HepG2 (cell line): ENCODE results near the gene AAMP. TPM values are rescaled to one million over a fixed set of nuclear protein-coding genes. Genes with fewer than 3 reads are reported as not detected.
A peak's percentile ranks its signal among the peaks of the same experiment; 100 is the strongest.

Source experiments
- ATAC-seq: fragments of 200-7000 bp; cut with Tn5 transposase; 3 replicates; pipeline ENCODE4 v1.9.1; 2020; ENCODE audit warnings: mild to moderate bottlenecking, moderate library complexity
- BruUV-seq: library from RNA; stranded (reverse); fragments of 400-500 nt; replicated peaks from 2 replicates; lab custom pipeline; 2021; lab: Mats Ljungman, UMichigan
- CTCF ChIA-PET: fragments of 300-600 bp; formaldehyde crosslinking; extraction: SDS; loops from one replicate; lab custom pipeline; 2021; ENCODE audit warnings: low total read pairs, inconsistent platforms, low intra/inter-chr PET ratio; lab: Yijun Ruan, JAX
- POLR2A ChIA-PET: fragments of 350-600 bp; sonication (Branson Sonifier 250); formaldehyde crosslinking; loops from one replicate; lab custom pipeline; 2020; ENCODE audit warnings: antibody characterized with exemption, inconsistent platforms; lab: Yijun Ruan, JAX
- DNase-seq: peaks from one replicate; pipeline ENCODE4 v3.0.0-alpha.2; 2015; ENCODE audit warnings: low spot score
- FAIRE-seq: peaks from 3 replicates; lab custom pipeline; 2011; peaks lifted over from hg19 to GRCh38; lab: Jason Lieb, UNC
- H2AFZ ChIP-seq: one replicate; pipeline ENCODE4 v1.6.1; 2011; ENCODE audit warnings: low read length, inconsistent platforms
- H3K27ac ChIP-seq: fragments of 300-600 bp; 3 replicates; pipeline ENCODE4 v1.8.0; 2011; ENCODE audit warnings: mixed run types, mild to moderate bottlenecking, mixed read lengths, low read length, inconsistent platforms; ENCODE audit not compliant: insufficient read depth; ENCODE audit errors: extremely low read length
- H3K27me3 ChIP-seq, 2 experiments: fragments of 200-600 bp in 1 of 2; 2 replicates in 1 of 2; 3 replicates in 1 of 2; pipeline versions ENCODE4 v1.6.0 to v1.8.0; 2011; ENCODE audit warnings: low read length in 2 of 2, mild to moderate bottlenecking in 2 of 2, moderate library complexity in 2 of 2, inconsistent platforms in 1 of 2; ENCODE audit not compliant: insufficient read depth in 2 of 2, control insufficient read depth in 1 of 2
- H3K36me3 ChIP-seq, 2 experiments: fragments of 200-600 bp in 1 of 2; replicated peaks in 1 of 2; 2 replicates in 1 of 2; 3 replicates in 1 of 2; pipeline versions ENCODE4 v1.5.1 to v1.8.0; 2011; ENCODE audit warnings: low read length in 2 of 2, inconsistent platforms in 1 of 2; ENCODE audit not compliant: insufficient read depth in 2 of 2, control insufficient read depth in 1 of 2
- H3K4me1 ChIP-seq: 2 replicates; pipeline ENCODE4 v1.5.1; 2012; ENCODE audit warnings: low read length, inconsistent platforms; ENCODE audit not compliant: insufficient read depth
- H3K4me2 ChIP-seq: 2 replicates; pipeline ENCODE4 v1.6.0; 2011; ENCODE audit warnings: low read depth, low read length, inconsistent platforms
- H3K4me3 ChIP-seq, 3 experiments: fragments of 200-600 bp in 1 of 3; sonication (generic), shearing (Covaris generic) in 1 of 3; replicated peaks in 1 of 3; 2 replicates each; pipeline ENCODE4 v1.5.1; 2011 to 2016; ENCODE audit warnings: low read length in 3 of 3, inconsistent platforms in 2 of 3, low read depth in 2 of 3, mild to moderate bottlenecking in 2 of 3, control low read depth in 1 of 3, mixed read lengths in 1 of 3; ENCODE audit not compliant: insufficient read depth in 1 of 3
- H3K79me2 ChIP-seq: one replicate; pipeline ENCODE4 v1.6.1; 2011; ENCODE audit warnings: low read length, inconsistent platforms; ENCODE audit not compliant: insufficient read depth
- H3K9ac ChIP-seq: 2 replicates; pipeline ENCODE4 v1.6.0; 2011; ENCODE audit warnings: mild to moderate bottlenecking, low read depth, low read length, inconsistent platforms; ENCODE audit not compliant: insufficient read depth
- H3K9me3 ChIP-seq: 2 replicates; pipeline ENCODE4 v1.5.1; 2012; ENCODE audit warnings: mild to moderate bottlenecking, low read length
- H4K20me1 ChIP-seq: 2 replicates; pipeline ENCODE4 v1.6.0; 2011; ENCODE audit warnings: inconsistent platforms, mild to moderate bottlenecking, low read length, moderate library complexity; ENCODE audit not compliant: insufficient read depth
- BRCA1 ChIP-seq: sonication (generic); formaldehyde crosslinking; IDR thresholded peaks from 2 replicates; pipeline ENCODE4 v1.4.0; 2020; ENCODE audit warnings: missing genetic modification reagents
- FOXJ3 ChIP-seq: sonication (generic); formaldehyde crosslinking; IDR thresholded peaks from 2 replicates; pipeline ENCODE4 v1.4.0; 2020; ENCODE audit warnings: missing genetic modification reagents, mild to moderate bottlenecking, borderline replicate concordance
- HINFP ChIP-seq: sonication (generic); formaldehyde crosslinking; IDR thresholded peaks from 2 replicates; pipeline ENCODE4 v1.4.0; 2020; ENCODE audit warnings: low read depth, mild to moderate bottlenecking, missing genetic modification reagents
- HMG20B ChIP-seq: conservative IDR thresholded peaks from 2 replicates; pipeline ENCODE4 v1.6.1; 2016; ENCODE audit warnings: missing genetic modification reagents, missing compliant biosample characterization
- JUNB ChIP-seq: sonication (generic); formaldehyde crosslinking; IDR thresholded peaks from 2 replicates; pipeline ENCODE4 v1.8.0; 2022; ENCODE audit warnings: missing genetic modification reagents, mild to moderate bottlenecking, borderline replicate concordance
- KLF6 ChIP-seq: IDR thresholded peaks from 2 replicates; pipeline ENCODE4 v1.8.0; 2016; ENCODE audit warnings: missing biosample characterization, missing genetic modification reagents
- MED8 ChIP-seq: sonication (generic); formaldehyde crosslinking; IDR thresholded peaks from 2 replicates; pipeline ENCODE4 v1.8.1; 2023; ENCODE audit warnings: mild to moderate bottlenecking, missing genetic modification reagents; ENCODE audit not compliant: insufficient replicate concordance
- NCOR1 ChIP-seq: fragments of 200-600 bp; sonication (generic); IDR thresholded peaks from 2 replicates; pipeline ENCODE4 v1.7.0; 2017; ENCODE audit warnings: antibody characterized with exemption, low read length, borderline replicate concordance
- PAF1 ChIP-seq: IDR thresholded peaks from 2 replicates; pipeline ENCODE4 v1.6.1; 2016; ENCODE audit warnings: missing genetic modification reagents, missing compliant biosample characterization
- RFXAP ChIP-seq: sonication (generic); formaldehyde crosslinking; IDR thresholded peaks from 2 replicates; pipeline ENCODE4 v1.4.0; 2020; ENCODE audit warnings: missing genetic modification reagents, borderline replicate concordance
- SKIL ChIP-seq: sonication (generic); formaldehyde crosslinking; IDR thresholded peaks from 2 replicates; pipeline ENCODE4 v1.8.0; 2022; ENCODE audit warnings: missing genetic modification reagents, mild to moderate bottlenecking, moderate library complexity, borderline replicate concordance
- ZBTB20 ChIP-seq: sonication (generic); formaldehyde crosslinking; IDR thresholded peaks from 2 replicates; pipeline ENCODE4 v1.8.1; 2023; ENCODE audit warnings: missing genetic modification reagents, low read depth, mild to moderate bottlenecking, borderline replicate concordance
- ZFX ChIP-seq: sonication (generic); formaldehyde crosslinking; IDR thresholded peaks from 2 replicates; pipeline ENCODE4 v1.4.0; 2020; ENCODE audit warnings: mild to moderate bottlenecking, low read depth, missing genetic modification reagents, moderate library complexity
- ZNF24 ChIP-seq: fragments of 450-650 bp; IDR thresholded peaks from 2 replicates; pipeline ENCODE4 v1.6.1; 2017; ENCODE audit warnings: antibody characterized with exemption, mild to moderate bottlenecking
- ZNF44 ChIP-seq: sonication (generic); formaldehyde crosslinking; IDR thresholded peaks from 2 replicates; pipeline ENCODE4 v1.5.1; 2020; ENCODE audit warnings: mild to moderate bottlenecking, missing genetic modification reagents
- ZNF557 ChIP-seq: sonication (generic); formaldehyde crosslinking; IDR thresholded peaks from 2 replicates; pipeline ENCODE4 v1.4.0; 2020; ENCODE audit warnings: missing genetic modification reagents
- ZNF639 ChIP-seq: conservative IDR thresholded peaks from 2 replicates; pipeline ENCODE4 v1.6.1; 2018; ENCODE audit warnings: missing genetic modification reagents
- WGBS: methylation state at CpG from one replicate; pipeline ENCODE4 v1.1.6; 2017; ENCODE audit warnings: low lambda C conversion rate; 5-methylcytosine and 5-hydroxymethylcytosine counted together
- in situ Hi-C: cut with HindIII; loops from 2 replicates; pipeline ENCODE4 v1.10.0; 2017; ENCODE audit warnings: low pct_unique_long_range_greater_than_20kb; ENCODE audit not compliant: extremely low pct_ligation_motif_present
- intact Hi-C: fragments of 100-400 bp; cut with micrococcal nuclease; formaldehyde crosslinking; loops from one replicate; pipeline ENCODE4 v1.10.0; 2022; ENCODE audit not compliant: unreplicated experiment
- polyA plus RNA-seq, 8 experiments: library from polyadenylated mRNA; depleted of rRNA in 3 of 8; stranded (reverse) in 7 of 8; unstranded in 1 of 8; fragments of >200 nt; fragmentation: Illumina TruSeq in 4 of 8; extraction: Trizol in 4 of 8; gene quantifications; 2 replicates each; pipeline versions ENCODE4 v1.2.1 to v1.2.3, GENCODE V29; 2011 to 2016; ENCODE audit warnings: low read depth in 4 of 8, missing spikeins in 1 of 8, mixed read lengths in 1 of 8; ENCODE audit not compliant: insufficient read depth in 1 of 8
- total RNA-seq, 5 experiments: library from RNA; depleted of rRNA; stranded (reverse); fragments of >200 nt; fragmentation: Illumina TruSeq; extraction: Trizol; gene quantifications; 2 replicates each; pipeline ENCODE4 v1.2.3, GENCODE V29; 2016; ENCODE audit warnings: low read depth in 1 of 5
- TF ChIP-seq, protein P1 (sequence below): sonication (generic); formaldehyde crosslinking; IDR thresholded peaks from 2 replicates; pipeline ENCODE4 v1.8.1; 2023; ENCODE audit warnings: missing genetic modification reagents, mild to moderate bottlenecking, borderline replicate concordance
- TF ChIP-seq, protein P2 (sequence below): sonication (generic); formaldehyde crosslinking; IDR thresholded peaks from 2 replicates; pipeline ENCODE4 v1.5.0; 2020; ENCODE audit warnings: missing genetic modification reagents

AAMP gene
- total and polyA plus RNA-seq, 2 of the 13 experiments (the other 11 are each of a cell fraction or from before 2014, with no cell fraction given) = 110 to 186 TPM

DNA sequence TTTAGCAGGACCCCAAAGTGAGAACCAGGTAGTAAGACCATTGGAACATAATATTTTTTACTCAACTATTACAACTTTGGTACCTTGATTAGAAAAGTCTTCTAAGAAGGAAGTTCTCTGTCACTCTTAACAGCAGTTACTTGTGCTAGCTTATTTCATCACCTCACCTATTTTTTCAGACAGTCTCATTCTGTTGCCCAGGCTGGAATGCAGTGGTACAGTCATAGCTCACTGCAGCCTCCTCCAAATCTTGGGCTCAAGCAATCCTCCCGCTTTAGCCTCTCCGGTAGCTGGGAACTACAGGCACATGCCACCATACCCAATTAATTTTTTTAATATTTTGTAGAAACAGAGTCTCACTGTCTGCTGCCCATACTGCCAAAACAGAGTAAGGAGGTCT, 34.9 kb downstream of the AAMP start (continued):
- TF ChIP-seq ZNF639 (CRISPR knock-in tag) (no peak), KLF6 (CRISPR knock-in tag) (no peak)
- TF ChIP-seq, protein P1, sequence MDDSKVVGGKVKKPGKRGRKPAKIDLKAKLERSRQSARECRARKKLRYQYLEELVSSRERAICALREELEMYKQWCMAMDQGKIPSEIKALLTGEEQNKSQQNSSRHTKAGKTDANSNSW (CRISPR knock-in tag) = no peak
- TF ChIP-seq, all 625 proteins: peak for 0

DNA sequence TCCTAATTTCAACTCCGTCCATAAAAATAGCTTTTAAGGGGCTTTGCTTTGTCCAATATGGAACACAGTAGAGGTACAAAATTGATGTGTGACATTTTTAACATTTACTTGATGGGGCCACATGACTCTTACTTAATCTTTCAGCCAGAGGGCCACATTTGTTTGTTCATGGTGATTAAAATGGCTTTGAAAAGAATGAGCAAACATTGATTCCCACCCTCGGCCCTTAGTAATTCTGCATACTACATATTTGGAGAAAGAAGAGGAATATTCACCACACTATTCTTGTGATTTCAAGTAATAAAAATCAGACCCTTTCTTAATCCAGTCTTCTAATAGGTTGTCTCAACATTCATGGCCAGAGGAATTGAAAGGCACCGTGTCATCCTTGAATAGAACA, 35.4 kb downstream of the AAMP start:
- POLR2A ChIA-PET = no interaction called here
- no peak for ATAC-seq
- CTCF ChIA-PET = no interaction called here
- TF ChIP-seq SKIL (CRISPR knock-in tag) = no peak
- no peak for TF ChIP-seq HMG20B (CRISPR knock-in tag)
- TF ChIP-seq BRCA1 (CRISPR knock-in tag) = no peak
- TF ChIP-seq FOXJ3 = no peak
- TF ChIP-seq RFXAP (CRISPR knock-in tag) = no peak
- TF ChIP-seq ZNF24 = no peak
- TF ChIP-seq ZNF44 = no peak
- TF ChIP-seq JUNB = no peak
- no peak for TF ChIP-seq ZNF557 (CRISPR knock-in tag)
- no peak for TF ChIP-seq HINFP (CRISPR knock-in tag)
- no peak for TF ChIP-seq MED8 (CRISPR knock-in tag)
- TF ChIP-seq, protein P2, sequence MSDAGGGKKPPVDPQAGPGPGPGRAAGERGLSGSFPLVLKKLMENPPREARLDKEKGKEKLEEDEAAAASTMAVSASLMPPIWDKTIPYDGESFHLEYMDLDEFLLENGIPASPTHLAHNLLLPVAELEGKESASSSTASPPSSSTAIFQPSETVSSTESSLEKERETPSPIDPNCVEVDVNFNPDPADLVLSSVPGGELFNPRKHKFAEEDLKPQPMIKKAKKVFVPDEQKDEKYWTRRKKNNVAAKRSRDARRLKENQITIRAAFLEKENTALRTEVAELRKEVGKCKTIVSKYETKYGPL (CRISPR knock-in tag) = no peak
- no peak for TF ChIP-seq PAF1 (CRISPR knock-in tag)
- TF ChIP-seq ZFX = no peak
- TF ChIP-seq ZBTB20 (CRISPR knock-in tag) = no peak
- no peak for TF ChIP-seq NCOR1

More for the DNA sequence above, 35.4 kb downstream of the AAMP start:
- H3K36me3 ChIP-seq = peaks cover 42 to 91% of the 10 kb centered on the region in 2 experiments
- no peak overlapping the region for H3K9ac ChIP-seq
- in situ Hi-C loops (no loop called here), intact Hi-C loops (no loop called here)
- H4K20me1 ChIP-seq = no peaks in the 10 kb centered on the region
- 53% methylated on average over 3 of the region's 3 CpGs for WGBS
- no peak overlapping the region for H3K4me3 ChIP-seq
- DNase-seq (no peak), FAIRE-seq (no peak)
- no peak overlapping the region for H3K27ac ChIP-seq
- H3K9me3 ChIP-seq = no peaks in the 10 kb centered on the region
- TSS peak; percentile 21 for BruUV-seq
- H3K4me2 ChIP-seq = no peak overlapping the region
- H2AFZ ChIP-seq = no peak overlapping the region
- peaks cover 44% of the 10 kb centered on the region for H3K4me1 ChIP-seq
- no peaks in the 10 kb centered on the region for H3K27me3 ChIP-seq
- H3K79me2 ChIP-seq = no peaks in the 10 kb centered on the region
